ENCODE results near the gene SLC22A14.
"Not testable (repeated sequence)": the region's sequence is repeated elsewhere in the genome, so short reads cannot be mapped to it uniquely, and the experiment has no call there.

The SLC22A14 gene

DNA sequence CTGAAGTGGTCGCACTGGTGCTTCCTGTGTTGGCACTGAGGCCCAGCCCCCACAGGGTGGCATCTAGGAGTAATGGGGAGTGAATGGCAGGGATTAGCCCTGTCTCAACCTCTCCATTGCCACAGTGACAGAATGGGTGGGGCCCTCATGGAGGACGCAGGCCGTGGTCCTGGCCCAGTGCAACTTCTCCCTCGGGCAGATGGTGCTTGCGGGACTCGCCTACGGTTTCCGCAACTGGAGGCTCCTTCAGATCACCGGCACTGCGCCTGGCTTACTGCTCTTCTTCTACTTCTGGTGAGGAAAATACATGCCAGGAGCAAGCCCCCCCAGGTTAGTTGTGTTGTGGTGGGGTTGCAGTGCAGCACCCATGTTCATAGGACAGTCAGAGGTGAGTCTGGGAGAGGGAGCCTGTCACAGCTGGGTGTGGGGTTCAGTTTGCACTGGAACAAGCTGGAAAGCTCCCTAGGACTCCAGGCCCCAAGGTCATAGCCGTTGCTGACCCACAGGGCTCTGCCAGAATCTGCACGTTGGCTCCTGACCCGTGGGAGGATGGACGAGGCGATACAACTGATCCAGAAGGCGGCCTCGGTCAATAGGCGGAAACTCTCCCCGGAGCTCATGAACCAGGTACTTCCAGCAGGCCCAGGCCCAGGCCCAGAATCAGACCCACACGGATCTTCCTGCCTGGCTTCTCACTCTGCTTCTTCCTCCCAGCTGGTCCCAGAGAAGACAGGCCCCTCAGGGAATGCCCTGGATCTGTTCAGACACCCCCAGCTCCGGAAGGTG is 7.0 kb upstream of the SLC22A14 start:
- DNase-seq, result no peak

DNA sequence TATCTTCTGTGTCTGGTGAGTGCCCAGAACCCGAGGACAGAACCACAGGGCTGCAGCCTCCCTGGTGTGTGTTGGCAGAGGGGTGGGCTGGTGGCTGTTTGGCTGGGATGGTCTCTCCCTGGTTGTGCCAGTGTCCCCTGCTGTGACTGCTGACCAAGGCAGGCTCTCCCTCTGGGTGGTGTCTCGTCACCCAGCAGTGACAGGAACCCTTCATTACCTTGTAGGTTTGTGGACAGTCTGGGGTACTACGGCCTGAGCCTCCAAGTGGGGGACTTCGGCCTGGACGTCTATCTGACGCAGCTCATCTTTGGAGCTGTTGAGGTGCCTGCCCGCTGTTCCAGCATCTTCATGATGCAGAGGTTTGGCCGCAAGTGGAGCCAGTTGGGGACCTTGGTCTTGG is 6.4 kb upstream of the SLC22A14 start:
- DNase-seq, result no peak

DNA sequence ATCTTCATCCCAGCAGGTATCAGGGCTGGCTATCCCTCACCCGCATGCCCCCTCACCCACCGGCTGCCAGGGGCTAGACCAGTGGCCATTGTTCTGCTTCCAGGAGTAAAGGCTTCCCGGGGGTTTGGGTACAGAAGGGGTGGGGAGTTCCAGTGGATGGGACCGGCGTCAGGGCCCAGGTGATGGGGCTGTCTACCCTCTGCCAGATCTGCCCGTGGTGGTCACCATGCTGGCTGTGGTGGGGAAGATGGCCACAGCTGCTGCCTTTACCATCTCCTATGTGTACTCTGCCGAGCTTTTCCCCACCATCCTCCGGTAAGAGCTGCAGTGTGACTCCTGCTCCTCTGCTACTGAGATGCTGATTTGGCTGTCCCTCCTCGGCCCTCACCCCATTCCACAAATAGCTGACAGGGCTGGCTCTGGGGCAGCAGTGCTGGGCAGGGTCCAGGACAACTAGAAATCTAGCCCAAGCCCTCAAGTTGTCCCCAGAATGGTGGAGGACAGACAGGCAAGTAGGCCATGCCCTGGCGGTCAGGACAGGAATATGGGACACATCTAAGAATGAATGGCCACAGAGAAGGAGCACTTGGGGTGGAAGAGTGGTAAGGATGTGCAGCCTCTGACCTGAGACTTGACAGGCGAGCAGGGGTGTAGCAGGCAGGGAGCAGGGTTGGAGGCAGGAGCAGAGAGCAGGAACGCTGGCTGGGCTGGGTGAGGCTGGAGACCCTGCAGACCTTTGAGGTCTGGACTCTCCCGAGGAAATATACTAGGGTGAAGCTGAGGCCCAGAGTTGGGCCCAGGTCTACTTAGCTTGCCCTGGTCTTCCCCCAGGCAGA is 5.8 kb upstream of the SLC22A14 start:
- no peak for DNase-seq

DNA sequence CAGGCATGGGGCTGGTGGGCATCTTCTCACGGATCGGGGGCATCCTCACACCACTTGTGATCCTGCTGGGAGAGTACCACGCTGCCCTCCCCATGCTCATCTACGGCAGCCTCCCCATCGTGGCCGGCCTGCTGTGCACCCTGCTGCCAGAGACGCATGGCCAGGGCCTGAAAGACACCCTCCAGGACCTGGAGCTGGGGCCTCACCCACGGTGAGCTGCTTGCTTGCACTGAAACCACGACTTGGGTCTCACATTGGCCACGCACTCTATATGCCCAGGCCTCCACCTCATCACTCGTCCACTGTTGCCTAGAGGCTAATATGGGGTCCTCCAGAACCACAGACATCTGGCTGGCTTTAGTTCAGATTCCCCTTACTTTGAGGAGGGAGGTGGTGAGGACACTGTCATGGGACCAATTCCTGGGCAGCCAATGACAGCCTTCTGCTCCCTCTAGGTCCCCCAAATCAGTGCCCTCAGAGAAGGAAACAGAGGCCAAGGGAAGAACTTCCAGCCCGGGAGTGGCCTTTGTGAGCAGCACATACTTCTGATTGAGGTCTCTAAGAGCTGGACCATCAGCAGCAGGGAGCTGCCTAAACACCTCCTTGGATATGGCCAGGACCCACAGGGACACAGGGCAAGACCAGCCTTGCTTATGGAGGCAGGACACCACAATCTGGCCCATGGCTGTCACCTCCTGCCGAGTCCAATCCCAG is 5.0 kb upstream of the SLC22A14 start:
- no peak for DNase-seq

DNA sequence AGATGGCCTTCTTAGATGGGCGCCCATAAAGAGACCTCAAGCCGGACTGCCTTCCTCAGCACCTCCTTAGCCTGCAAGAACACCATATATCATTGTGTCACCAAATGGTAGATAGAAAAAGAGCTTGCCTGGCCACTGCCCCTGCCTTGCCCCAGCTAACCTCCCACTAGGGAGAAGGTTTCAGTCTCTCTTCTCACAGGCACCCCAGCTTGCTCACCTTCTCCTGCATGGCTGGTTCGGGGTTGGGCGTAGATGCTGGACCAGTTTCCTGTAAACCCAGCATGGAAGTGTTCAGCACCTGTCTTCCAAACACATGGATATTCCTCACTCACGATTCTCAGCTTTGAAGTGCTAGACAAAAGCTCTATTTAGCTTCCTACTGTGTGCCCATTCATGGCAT is 3.3 kb upstream of the SLC22A14 start:
- DNase-seq, result no peak

DNA sequence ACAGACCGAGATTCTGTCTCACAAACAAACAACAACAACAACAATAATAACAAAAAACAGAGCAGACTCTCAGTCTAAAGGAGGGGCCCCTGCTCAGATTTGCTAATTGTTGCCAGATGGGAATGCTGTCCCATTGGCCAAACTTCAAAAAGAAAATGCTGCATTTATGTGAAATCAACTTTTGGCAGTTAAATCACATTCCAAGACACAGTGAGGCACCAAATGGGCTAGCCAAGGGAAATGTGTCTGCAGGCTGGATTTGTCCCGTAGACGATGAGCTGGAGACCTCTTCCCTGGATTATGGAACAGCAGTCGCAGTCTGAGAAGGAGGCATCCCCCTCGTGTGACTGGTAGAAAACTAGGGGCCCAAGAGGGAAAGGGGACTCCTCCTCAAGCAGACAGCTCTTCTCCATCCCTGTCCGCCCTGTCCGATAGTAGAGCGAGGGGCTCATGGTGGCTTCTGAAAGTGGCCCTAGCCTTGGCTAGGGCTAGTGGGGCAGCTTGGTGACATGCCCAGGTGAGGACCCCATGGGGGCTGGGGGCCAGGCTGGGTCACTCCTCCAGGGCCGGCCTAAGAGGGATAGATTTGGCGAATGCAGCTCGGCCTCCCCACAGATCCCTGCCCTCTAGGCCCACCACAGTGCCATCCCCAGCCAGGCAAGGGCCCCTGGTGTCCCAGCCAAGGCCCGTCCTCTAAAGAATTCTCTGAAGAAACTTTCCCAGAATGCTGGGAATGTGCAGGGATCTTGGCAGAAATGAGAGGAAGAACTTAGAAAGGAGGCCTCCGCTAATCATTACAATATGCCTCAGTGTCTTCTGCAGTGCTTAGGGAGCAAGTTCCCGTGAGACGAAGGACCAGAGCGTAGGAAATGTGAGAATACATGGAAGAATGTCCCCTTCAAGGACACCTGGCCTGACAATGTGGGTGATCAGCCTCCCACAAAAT is 2.0 kb downstream of the SLC22A14 start:
- DNase-seq, result no peak

DNA sequence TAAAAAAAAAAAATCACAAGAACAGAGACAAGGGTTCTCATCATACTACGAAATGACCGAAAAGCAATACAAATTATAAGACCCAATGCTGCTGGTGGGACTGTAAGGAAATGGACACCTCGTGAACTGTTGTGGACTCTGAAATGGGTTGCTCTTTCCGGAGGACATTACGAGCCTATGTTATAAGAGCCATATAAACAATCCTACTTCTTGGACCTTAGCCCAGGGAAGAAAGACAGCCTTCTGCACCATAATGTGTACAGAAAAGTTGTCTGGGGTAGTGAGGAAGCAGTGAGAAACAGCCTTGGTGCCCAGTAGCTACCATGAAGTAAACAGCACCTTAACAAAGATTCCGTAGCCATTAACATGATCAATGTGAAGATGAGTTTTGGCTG is 2.7 kb downstream of the SLC22A14 start:
- no peak for DNase-seq

DNA sequence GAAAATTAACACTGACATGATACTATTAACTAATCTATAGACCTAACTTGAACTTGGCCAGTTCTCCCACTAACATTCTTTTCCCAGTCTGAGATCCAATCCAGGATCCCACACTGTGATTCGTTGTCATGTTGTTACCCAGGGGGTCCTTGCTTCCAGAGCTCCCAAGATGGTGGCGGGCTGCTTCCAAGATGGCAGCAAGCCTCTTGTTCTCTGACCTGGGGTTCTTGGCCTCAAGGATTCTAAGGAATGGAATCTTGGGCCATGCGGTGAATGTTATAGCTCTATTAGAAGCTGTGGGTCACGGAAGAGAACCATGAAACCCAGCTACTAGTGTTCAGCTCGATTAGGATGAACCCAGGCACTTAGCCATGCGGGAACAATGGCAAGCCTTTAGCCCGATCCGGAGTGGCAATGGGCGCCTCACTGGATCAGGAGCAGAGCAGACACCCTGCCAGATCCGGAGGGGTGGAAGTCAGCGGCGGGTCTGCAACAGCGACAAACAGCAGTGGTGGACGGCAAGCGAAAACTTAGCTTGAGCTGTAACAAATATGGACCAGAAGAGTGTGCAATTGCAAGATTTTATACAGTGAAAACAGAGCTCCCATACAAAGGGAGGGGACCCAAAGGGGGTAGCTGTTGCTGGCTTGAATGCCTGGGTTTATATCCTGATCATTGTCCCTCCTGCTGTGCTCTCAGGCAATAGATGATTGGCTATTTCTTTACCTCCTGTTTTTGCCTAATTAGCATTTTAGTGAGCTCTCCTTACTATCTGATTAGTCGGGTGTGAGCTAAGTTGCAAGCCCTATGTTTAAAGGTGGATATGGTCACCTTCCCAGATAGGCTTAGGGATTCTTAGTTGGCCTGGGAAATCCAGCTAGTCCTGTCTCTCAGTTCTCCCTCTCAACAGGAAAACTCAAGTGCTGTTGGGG is 7.5 kb downstream of the SLC22A14 start:
- DNase-seq, result not testable (repeated sequence)

DNA sequence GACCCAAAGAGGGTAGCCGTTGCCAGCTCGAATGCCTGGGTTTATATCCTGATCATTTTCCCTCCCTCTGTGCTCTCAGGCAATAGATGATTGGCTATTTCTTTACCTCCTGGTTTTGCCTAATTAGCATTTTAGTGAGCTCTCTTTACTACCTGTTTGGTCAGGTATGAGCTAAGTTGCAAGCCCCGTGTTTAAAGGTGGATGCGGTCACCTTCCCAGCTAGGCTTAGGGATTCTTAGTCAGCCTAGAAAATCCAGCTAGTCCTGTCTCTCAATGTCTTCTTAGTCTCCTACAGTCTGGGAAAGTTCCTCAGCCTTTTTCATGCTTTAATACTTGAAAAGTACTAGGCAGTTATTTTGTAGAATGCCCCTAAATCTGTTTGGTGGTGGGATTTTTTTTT is 15.0 kb downstream of the SLC22A14 start:
- DNase-seq, result not testable (repeated sequence)

DNA sequence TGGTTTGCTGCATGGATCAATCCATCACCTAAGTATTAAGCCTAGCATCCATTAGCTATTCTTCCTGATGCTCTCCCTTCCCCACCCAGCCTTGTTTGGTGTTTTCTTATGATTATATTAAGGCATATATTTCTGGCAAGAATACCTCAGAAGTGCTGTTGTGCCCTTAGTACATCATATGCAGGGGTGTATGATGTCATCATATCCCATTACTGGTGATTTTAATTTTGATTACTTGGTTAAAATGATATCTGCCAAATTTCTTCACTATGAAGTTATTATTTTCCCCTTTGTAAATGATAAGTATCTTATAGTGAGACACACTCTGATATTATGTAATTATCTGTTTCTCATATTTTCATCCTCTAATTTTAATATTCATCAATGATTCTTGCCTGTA is 15.4 kb downstream of the SLC22A14 start:
- DNase-seq, result no peak

DNA sequence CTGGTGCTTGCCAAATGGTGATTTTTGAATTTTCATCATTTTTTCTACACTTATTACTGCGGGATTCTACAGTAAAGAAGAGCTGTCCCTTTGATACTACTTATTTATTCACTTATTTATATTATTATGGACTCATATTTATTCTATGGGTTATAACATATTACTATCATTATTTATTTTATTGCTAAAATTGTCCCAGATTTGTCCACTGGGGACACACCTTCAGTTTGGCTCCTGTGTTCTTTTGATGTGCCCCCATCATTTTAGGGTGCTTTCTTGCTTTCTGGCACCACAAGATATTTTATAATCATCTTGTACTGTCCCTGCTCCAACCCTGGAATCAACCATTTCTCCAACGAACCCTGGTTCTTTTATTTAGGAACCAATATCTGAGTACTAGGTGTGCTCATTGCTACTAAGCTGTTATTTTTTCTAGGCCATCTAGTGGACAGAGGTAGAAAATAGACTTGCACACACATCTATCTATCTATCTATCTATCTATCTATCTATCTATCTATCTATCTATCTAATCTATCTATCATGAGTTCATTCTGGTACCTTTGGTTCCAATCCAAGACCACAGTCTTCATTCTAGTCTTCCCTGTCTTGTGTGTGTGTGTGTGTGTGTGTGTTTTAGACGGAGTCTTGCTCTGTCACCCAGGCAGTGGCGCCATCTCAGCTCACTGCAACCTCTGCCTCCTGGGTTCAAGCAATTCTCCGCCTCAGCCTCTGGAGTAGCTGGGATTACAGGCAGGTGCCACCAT is 16.0 kb downstream of the SLC22A14 start:
- no peak for DNase-seq

DNA sequence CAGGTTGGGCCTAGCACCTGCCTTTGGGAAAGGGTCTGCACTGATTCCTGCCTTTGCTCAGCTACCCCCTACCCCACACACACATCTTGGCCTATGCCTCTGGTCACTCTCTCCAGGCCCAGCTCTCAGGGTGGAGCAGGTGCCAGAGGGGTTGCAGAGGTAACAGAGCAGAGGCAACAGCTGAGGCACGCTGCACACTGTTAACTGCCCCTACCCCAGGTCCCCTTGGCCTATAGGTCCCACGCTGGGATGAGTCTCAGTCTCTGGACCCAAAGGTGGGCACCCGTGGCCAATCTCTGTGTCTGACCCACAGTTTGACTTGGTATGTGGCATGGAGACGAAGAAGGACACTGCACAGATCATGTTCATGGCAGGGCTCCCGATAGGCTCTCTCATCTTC is 24.8 kb downstream of the SLC22A14 start:
- DNase-seq, result no peak

DNA sequence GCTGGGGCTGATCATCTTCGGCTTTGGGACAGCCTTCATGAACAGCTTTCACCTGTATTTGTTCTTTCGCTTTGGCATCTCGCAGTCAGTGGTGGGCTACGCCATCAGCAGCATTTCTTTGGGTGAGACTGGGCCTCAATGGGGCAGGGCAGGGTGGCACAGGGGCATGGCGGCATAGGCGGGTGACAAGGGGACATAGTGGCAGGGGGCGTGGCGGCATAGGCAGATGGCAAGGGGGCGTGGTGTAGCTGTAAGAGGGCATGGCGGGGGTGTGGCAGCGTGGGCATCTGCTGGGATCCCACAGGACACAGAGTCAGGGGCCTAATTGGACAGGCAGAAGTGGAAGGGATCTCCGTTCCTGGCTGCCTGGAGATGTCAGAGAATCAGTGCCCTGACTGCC is 25.5 kb downstream of the SLC22A14 start:
- no peak for DNase-seq

DNA sequence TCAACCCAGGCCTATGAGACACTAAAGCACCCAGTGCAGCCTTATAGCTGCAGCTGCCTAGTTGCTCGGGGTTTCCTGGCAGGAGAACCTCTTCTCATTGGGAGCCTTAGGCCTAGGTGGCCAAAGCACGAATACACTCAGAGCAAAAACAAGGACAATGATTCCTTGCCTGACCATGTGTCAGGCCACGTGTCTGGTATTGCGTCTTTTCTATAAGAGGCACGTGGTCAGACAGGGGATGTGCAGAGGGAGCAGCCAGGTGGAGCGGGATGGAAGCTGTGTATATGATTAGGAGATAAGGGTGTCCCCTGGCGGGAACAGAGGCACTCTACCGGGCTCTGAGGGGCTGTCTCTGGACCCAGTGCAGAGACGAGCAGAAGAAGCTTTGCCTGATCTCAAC is 26.4 kb downstream of the SLC22A14 start:
- no peak for DNase-seq

DNA sequence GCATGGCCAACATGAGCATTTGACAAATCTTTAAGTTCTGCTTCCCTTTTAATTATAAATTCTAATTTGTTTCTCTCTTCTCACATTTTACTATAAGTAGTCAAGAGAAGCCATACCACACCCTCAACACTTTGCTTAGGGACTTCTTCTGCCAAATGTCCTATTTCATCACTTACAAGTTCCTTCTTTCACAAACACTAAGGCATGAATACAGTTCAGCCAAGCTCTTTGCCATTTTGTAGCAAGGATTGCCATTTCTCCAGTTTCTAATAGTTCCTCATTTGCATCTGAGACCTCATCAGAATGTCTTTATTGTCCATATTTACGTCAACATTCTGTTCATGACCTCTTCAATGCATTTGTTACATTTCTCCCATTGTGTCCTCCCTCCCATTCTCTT is 29.4 kb downstream of the SLC22A14 start:
- DNase-seq, result no peak

DNA sequence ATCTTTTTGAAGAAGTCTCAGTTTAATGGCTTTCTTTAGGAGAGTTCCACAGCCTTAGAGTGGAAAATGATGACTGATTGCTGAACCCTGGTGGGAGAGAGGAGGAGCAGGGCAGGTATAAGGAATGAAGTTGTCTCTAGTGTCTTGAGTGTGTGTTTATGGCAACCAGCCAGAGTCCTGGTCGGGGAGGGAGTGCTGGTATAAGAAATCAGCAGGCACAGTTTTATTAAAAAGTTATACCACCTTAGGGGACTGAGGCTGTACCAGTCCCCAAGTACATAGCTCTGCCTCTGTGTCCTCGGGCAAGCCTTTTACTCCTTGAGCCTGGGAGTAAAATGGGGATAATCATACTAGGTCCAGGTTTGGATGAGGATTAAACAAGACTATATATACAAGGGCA is 29.8 kb downstream of the SLC22A14 start:
- DNase-seq, result no peak

DNA sequence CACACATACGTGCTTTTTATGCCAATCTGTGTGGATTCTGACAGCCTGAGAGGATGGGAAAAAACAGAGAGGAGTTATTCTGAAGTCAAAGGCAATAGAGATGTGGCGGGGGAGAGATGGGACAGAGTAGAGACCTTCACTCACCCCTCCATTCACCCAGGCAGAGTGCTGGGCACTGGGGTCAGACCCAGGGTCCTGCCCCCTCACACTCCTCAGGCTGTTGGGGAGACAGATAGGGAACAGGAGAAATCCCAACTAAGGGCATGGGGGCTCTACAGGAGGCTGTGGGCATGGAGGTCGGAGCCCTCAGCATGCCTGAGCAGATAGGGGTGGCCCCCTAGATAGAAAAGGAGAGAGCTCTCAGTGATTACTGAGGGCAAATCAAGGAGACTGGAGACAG is 30.3 kb downstream of the SLC22A14 start:
- DNase-seq, result no peak

DNA sequence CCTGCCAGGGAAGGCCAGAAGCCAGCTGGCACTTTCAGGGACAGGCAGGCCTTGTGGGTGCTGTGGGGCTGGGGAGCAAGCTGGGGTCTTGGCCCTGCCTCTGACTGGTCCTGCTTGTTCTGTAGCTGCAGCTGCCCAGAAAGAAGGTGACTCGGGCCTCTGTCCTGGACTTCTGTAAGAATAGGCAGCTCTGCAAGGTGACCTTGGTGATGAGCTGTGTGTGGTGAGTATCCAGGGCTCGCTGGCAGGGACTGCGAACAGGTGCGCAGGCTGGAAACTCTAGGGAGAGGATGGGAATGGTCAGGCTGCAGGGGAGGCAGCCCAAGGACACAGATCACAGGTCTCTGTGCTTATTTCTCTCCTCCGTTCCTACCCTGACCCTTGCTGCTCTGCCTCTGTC is 31.2 kb downstream of the SLC22A14 start:
- no peak for DNase-seq

DNA sequence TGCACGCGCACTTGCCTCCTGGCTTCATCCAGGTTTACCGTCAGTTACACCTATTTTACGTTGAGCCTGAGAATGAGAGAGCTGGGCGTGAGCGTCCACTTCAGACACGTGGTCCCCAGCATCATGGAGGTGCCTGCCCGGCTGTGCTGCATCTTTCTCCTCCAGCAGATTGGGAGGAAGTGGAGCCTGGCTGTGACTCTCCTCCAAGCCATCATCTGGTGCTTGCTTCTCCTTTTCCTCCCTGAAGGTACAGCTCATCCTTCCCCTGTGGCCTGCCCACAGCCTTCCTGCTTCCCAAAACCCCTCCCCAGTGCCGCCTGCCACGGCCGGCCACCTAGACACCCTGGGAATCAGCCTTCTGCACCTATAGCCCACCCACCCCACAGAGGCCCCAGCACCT is 31.6 kb downstream of the SLC22A14 start:
- no peak for DNase-seq

DNA sequence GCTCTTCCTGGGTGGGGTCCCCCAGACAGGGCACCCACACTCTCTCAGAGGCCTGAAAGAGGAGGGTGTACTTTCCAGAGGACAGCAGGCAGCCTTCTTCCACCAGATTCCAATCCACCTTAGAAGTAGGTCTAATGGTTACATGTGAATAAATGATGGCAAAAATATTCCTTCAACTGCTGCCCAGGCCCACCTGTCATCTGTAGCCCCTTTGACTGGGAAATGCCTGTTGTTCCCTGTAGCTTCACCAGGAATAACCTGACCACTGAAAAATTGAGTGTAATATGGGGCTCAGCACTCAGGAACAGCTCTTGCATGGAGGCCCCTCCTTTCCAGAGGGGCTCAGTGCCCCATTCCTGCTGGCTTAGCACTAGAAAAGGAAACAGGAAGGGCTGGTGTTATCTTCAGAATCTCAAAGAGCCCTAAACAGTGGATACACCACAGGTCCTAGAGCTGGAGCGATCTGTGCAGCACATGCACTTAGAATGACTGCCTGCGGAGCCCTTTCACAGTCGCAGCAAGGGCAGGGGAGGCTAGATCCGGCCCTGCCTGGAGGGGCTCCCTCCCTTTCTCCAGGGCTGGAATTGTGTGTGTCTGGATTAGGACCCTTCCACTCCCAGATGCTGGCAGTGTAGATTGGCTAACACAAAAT is 32.1 kb downstream of the SLC22A14 start:
- DNase-seq, result no peak

Data from CD4-positive, alpha-beta T cell treated with Interleukin-4 for 4 hours (primary cell).